HCT116 (cell line): ENCODE data around the gene DCDC2C.

Experiments used
- CTCF ChIP-seq, 3 experiments: fragments of 200-600 bp in 1 of 3; sonication (generic) in 1 of 3; IDR thresholded peaks in 2 of 3; conservative IDR thresholded peaks in 1 of 3; 2 replicates each; pipeline ENCODE4 v1.5.1; 2012 to 2017; ENCODE audit warnings: low read depth in 2 of 3, low read length in 2 of 3, antibody characterized with exemption in 1 of 3, borderline replicate concordance in 1 of 3, control low read depth in 1 of 3, mild to moderate bottlenecking in 1 of 3, mixed read lengths in 1 of 3, mixed run types in 1 of 3, moderate library complexity in 1 of 3; ENCODE audit not compliant: insufficient read depth in 1 of 3
- EGR1 ChIP-seq: IDR thresholded peaks from 2 replicates; pipeline ENCODE4 v1.6.1; 2012; ENCODE audit warnings: low read depth
- POLR2A ChIP-seq: IDR thresholded peaks from 2 replicates; pipeline ENCODE4 v1.7.0; 2011; ENCODE audit warnings: borderline replicate concordance; ENCODE audit not compliant: insufficient read depth, insufficient read length; ENCODE audit errors: extremely low read depth
- RAD21 ChIP-seq: IDR thresholded peaks from 2 replicates; pipeline ENCODE4 v1.6.1; 2012; ENCODE audit warnings: low read depth, mild to moderate bottlenecking

GRCh38 chr2:3741867-3742602 lies 38.7 kb downstream of the DCDC2C start:
- TF ChIP-seq CTCF (IDR thresholded peaks at IDR 0.05 in 2 of 3, conservative IDR thresholded peaks at IDR 0.05 in 1 of 3; ENCODE audit: borderline replicate concordance in 1 of 3, insufficient read depth in 1 of 3, low read depth in 2 of 3, low read length in 2 of 3) = peak; percentile 28 to 58 (median 34); a peak in 5 of 6 replicates
- TF ChIP-seq EGR1 = no peak
- TF ChIP-seq RAD21 = peak; percentile 24; the same call in 1 of the 2 replicates
- TF ChIP-seq POLR2A = no peak
